DLD1 (cell line): ENCODE results near the gene IL24.

Experiments
- in situ Hi-C: cut with HindIII; loops from 2 replicates; pipeline ENCODE4 v1.10.0; 2017; ENCODE audit warnings: low sequenced_read_pairs

IL24 gene

GRCh38 chr1:206951318-206952100 lies 54.3 kb downstream of the IL24 start:
- in situ Hi-C loops, result no loop called here

- in situ Hi-C loops, result no loop called here
Observed at GRCh38 chr1:206952171-206952570, 54.9 kb downstream of the IL24 start.

GRCh38 chr1:206953126-206953525 lies 55.9 kb downstream of the IL24 start:
- in situ Hi-C loops, result no loop called here

- in situ Hi-C loops, result no loop called here
Observed at GRCh38 chr1:206953626-206954025, 56.4 kb downstream of the IL24 start.
